CD4-positive, alpha-beta T cell (primary cell): ENCODE data around the gene NR1I2. TPM values are rescaled to one million over a fixed set of nuclear protein-coding genes. Genes with fewer than 3 reads are reported as not detected.

Experiments used
- ATAC-seq: fragments of 200-7000 bp; cut with Tn5 transposase; one replicate; pipeline ENCODE4 v1.10.0; 2022; ENCODE audit warnings: mild to moderate bottlenecking; ENCODE audit not compliant: poor library complexity
- CTCF ChIA-PET: fragments of 350-600 bp; sonication (Branson Sonifier 250); formaldehyde crosslinking; loops from one replicate; lab custom pipeline; 2021; ENCODE audit warnings: antibody characterized with exemption, inconsistent platforms; lab: Charles Lee
- POLR2A ChIA-PET: fragments of 350-600 bp; sonication (Branson Sonifier 250); formaldehyde crosslinking; loops from one replicate; lab custom pipeline; 2021; ENCODE audit warnings: antibody characterized with exemption, inconsistent platforms; lab: Charles Lee
- DNase-seq, 14 experiments: peaks; one replicate each; pipeline ENCODE4 v3.0.0-alpha.2; 2013 to 2020; ENCODE audit warnings: mixed read lengths in 2 of 14
- H3K27ac ChIP-seq, 2 donors: one replicate each; pipeline versions ENCODE4 v1.5.1 to v1.7.0; 2013; ENCODE audit warnings: low read length in 2 of 2, low read depth in 1 of 2, mild to moderate bottlenecking in 1 of 2
- H3K27me3 ChIP-seq, 2 experiments: 1 replicate in 1 of 2; 2 replicates in 1 of 2; pipeline versions ENCODE4 v1.6.1 to v1.7.0; 2013; ENCODE audit warnings: low read length in 2 of 2, control low read depth in 1 of 2, mild to moderate bottlenecking in 1 of 2, moderate library complexity in 1 of 2; ENCODE audit not compliant: insufficient read depth in 2 of 2, control insufficient read depth in 1 of 2
- H3K36me3 ChIP-seq: one replicate; pipeline ENCODE4 v1.6.1; 2013; ENCODE audit warnings: low read length, control low read depth; ENCODE audit not compliant: insufficient read depth
- H3K4me1 ChIP-seq: one replicate; pipeline ENCODE4 v1.6.1; 2013; ENCODE audit warnings: low read length, control low read depth; ENCODE audit not compliant: insufficient read depth
- H3K4me3 ChIP-seq: one replicate; pipeline ENCODE4 v1.5.1; 2013; ENCODE audit warnings: mild to moderate bottlenecking, low read length, moderate library complexity
- H3K9me3 ChIP-seq, 2 experiments: 1 replicate in 1 of 2; 2 replicates in 1 of 2; pipeline versions ENCODE4 v1.6.1 to v1.7.0; 2013; ENCODE audit warnings: low read length in 2 of 2, mild to moderate bottlenecking in 2 of 2, control low read depth in 1 of 2, moderate library complexity in 1 of 2; ENCODE audit not compliant: control insufficient read depth in 1 of 2, insufficient read depth in 1 of 2
- H3K27ac Mint-ChIP-seq: one replicate; pipeline ENCODE4 v1.8.0; 2020; ENCODE audit warnings: mixed read lengths
- H3K27me3 Mint-ChIP-seq: one replicate; pipeline ENCODE4 v1.8.0; 2021; ENCODE audit warnings: mixed read lengths
- H3K36me3 Mint-ChIP-seq: one replicate; pipeline ENCODE4 v1.8.0; 2021; ENCODE audit warnings: low read depth, mixed read lengths
- H3K4me1 Mint-ChIP-seq: one replicate; pipeline ENCODE4 v1.8.0; 2021; ENCODE audit warnings: low read depth, mixed read lengths
- H3K4me3 Mint-ChIP-seq: one replicate; pipeline ENCODE4 v1.8.0; 2020; ENCODE audit warnings: mild to moderate bottlenecking, mixed read lengths
- H3K9me3 Mint-ChIP-seq: one replicate; pipeline ENCODE4 v1.8.0; 2020; ENCODE audit warnings: mixed read lengths
- intact Hi-C, 2 experiments: fragments of 100-400 bp; cut with DNase I in 1 of 2; cut with micrococcal nuclease in 1 of 2; formaldehyde crosslinking; loops; one replicate each; pipeline versions ENCODE4 v1.15.1 to v1.9.0; 2023 to 2025; cut with DNase I, micrococcal nuclease
- total RNA-seq, 174 experiments: library from RNA in 2 of 174; stranded (reverse) in 2 of 174; gene quantifications; one replicate each; pipeline ENCODE4 v1.2.3 and lab custom pipeline; 2021 to 2026
- TF ChIP-seq, protein P1 (sequence below): fragments of 200-600 bp; IDR thresholded peaks from one replicate; pipeline ENCODE4 v1.8.0; 2022; ENCODE audit warnings: antibody characterized with exemption, mild to moderate bottlenecking

NR1I2 gene
- total RNA-seq, 2 experiments from 2014 or later = 0.25 TPM; not detected in 1

DNA sequence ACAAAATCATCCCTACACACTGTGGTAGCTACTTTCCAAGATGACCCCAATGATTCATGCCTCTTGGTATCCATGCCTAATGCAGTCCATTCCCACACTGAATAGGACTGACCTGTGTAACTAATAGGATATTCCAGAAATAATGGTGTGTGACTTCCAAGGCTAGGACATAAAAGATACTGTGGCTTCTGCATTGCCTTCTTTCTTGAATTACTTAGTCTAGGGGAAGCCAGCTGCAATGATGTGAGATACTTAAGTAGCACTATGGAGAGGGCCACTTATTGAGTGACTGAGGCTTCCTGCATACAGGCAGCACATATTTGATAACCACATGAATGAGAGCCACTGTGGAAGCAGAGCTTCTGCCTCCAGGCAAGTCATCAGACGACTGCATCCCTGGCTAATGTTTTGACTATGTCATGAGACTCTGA lies 50.1 kb downstream of the NR1I2 start:
- Mint-ChIP-seq H3K27ac (peak overlapping the region; percentile 37), H3K4me1 (peaks cover 21% of the 10 kb centered on the region), H3K36me3 (peaks cover 13% of the 10 kb centered on the region), H3K4me3 (no peak overlapping the region), H3K27me3 (no peaks in the 10 kb centered on the region), H3K9me3 (no peaks in the 10 kb centered on the region)
- ChIA-PET CTCF (no interaction called here), POLR2A (interaction anchor here (0.6 to 1.7 kb wide), 2 partner anchors 87 to 264 kb away, joined by 3 to 4 read pairs; no protein-coding TSS in a partner anchor)
- no peaks in the 10 kb centered on the region for H3K4me1 ChIP-seq
- H3K27me3 ChIP-seq = no peaks in the 10 kb centered on the region
- TF ChIP-seq, protein P1, sequence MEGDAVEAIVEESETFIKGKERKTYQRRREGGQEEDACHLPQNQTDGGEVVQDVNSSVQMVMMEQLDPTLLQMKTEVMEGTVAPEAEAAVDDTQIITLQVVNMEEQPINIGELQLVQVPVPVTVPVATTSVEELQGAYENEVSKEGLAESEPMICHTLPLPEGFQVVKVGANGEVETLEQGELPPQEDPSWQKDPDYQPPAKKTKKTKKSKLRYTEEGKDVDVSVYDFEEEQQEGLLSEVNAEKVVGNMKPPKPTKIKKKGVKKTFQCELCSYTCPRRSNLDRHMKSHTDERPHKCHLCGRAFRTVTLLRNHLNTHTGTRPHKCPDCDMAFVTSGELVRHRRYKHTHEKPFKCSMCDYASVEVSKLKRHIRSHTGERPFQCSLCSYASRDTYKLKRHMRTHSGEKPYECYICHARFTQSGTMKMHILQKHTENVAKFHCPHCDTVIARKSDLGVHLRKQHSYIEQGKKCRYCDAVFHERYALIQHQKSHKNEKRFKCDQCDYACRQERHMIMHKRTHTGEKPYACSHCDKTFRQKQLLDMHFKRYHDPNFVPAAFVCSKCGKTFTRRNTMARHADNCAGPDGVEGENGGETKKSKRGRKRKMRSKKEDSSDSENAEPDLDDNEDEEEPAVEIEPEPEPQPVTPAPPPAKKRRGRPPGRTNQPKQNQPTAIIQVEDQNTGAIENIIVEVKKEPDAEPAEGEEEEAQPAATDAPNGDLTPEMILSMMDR = no peak
- intact Hi-C loops = no loop called here
- no peak overlapping the region for H3K4me3 ChIP-seq
- peaks cover under 1% of the 10 kb centered on the region for H3K36me3 ChIP-seq
- no peak overlapping the region for H3K27ac ChIP-seq
- DNase-seq (no peak), ATAC-seq (no peak)
- no peaks in the 10 kb centered on the region for H3K9me3 ChIP-seq

DNA sequence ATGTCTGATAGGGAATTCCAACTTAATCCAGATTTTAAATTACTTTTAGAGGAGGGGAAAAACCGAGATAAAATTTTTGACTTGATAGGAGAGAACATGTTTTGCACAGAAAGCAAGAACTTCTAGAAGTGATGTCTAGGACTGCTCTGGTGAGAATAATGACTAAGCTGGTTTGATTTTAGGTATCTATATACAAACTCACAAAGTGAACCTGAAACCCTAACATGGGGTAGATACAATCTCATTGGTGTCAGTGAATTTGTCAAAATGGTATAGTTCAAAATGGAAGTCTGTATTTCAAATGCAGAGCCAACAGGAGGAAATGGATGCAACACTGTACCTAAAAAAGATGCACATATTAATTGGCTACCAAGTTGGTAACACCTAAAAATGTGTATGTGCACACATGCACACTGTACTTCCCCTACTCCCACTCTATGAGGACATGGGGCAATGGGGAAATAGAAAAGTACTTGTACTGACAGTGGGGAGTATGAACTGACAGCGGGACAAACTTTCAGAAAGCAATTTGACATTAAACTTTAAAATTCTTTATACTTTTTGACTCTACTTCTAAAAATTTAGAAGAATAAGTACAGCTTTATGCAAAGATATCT lies 53.0 kb downstream of the NR1I2 start:
- Mint-ChIP-seq H3K27me3 (no peaks in the 10 kb centered on the region), H3K4me3 (no peak overlapping the region), H3K9me3 (no peaks in the 10 kb centered on the region), H3K27ac (no peak overlapping the region), H3K36me3 (peaks cover 31% of the 10 kb centered on the region), H3K4me1 (peaks cover 16% of the 10 kb centered on the region)
- ATAC-seq (no peak), DNase-seq (no peak)
- Histone ChIP-seq H3K4me1 (no peaks in the 10 kb centered on the region), H3K9me3 (no peaks in the 10 kb centered on the region), H3K27ac (no peak overlapping the region), H3K36me3 (peaks cover 10% of the 10 kb centered on the region), H3K4me3 (no peak overlapping the region), H3K27me3 (no peaks in the 10 kb centered on the region)
- ChIA-PET POLR2A (no interaction called here), CTCF (no interaction called here)
- TF ChIP-seq, protein P1 = no peak
- intact Hi-C loops = no loop called here

DNA sequence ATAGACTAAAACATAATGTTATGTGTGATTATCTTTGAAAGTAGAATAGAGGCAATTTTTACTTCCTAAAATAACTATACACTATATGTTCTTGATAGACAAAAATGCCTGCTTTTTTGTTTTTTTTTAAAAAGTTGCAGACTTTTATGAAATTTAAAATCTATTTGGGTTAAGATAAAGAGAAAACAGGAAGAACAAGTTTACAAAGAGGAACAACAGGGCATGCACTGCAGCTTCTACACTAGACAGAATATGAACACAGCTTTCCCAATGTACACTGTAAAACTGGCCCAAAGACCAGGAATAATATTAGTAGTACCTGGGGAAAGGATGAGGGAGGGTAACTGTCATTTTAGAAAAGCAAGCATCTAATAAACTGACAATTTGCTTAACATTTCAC lies 53.7 kb downstream of the NR1I2 start:
- Mint-ChIP-seq H3K9me3 (no peaks in the 10 kb centered on the region), H3K4me1 (peaks cover 16% of the 10 kb centered on the region), H3K27ac (no peak overlapping the region), H3K27me3 (no peaks in the 10 kb centered on the region), H3K4me3 (no peak overlapping the region), H3K36me3 (peaks cover 38% of the 10 kb centered on the region)
- Histone ChIP-seq H3K27ac (no peak overlapping the region), H3K9me3 (no peaks in the 10 kb centered on the region), H3K4me1 (no peaks in the 10 kb centered on the region), H3K4me3 (no peak overlapping the region), H3K27me3 (no peaks in the 10 kb centered on the region), H3K36me3 (peaks cover 10% of the 10 kb centered on the region)
- ChIA-PET POLR2A (no interaction called here), CTCF (no interaction called here)
- intact Hi-C loops = no loop called here
- no peak for DNase-seq
- TF ChIP-seq, protein P1 = no peak
- ATAC-seq = no peak
